Retina (tissue), 1 donor: ENCODE data around the gene SLC35F2.
"Not testable (repeated sequence)": the region's sequence is repeated elsewhere in the genome, so short reads cannot be mapped to it uniquely, and the experiment has no call there.

Experiments used
- DNase-seq: peaks from one replicate; pipeline ENCODE4 v3.0.0-alpha.2; 2016

SLC35F2 gene

DNA sequence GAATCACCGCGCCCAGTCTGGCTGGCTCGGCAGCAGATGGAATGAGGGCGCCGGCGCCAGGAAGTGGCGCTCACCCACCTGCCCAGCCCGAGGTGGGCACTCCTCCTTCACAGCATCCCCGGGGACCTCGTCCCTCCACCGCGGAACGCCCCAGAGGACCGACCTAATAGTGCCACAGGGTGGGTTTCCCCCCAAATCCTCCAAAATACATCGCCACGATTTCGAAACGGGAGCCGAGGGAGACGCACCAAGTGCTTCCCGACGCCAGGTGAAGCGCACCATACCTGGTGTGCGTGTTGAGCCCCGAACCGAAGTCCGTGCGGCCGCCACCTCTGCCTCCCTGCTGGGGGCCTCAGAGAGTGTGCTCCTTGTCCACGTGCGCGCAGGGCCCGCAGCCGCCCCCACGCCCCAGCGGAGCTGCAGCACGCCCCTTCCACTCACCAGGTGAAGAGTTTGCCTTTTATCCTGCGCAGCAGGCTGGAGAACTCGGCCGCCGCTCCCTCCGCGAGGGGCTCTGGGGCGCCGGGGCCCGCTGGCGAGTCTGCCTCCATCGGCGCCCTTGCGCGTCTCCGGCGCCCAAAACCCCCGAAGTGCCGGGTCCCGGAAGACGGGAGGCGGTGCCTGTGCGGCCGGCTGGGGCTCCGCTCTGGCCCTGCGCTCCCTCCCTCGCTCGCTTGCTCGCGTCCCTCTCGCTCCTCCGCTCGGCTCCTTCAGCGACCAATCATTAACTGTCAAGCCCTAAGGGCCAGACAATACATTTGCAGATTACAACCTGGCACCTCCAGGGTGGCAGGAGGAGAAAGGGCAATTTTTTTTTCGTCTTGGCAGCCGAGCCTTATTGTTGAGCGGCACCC, at the start of gene SLC35F2:
Gene SLC35F2, minus strand, starts transcription at position 571 of the 854 bp plus-strand sequence. Its CDS starts 20 bp downstream, at position 551.
- peak; percentile 82 for DNase-seq

- no peak for DNase-seq
Observed at GRCh38 chr11:107908211-107908610, 49.6 kb upstream of the SLC35F2 start.

GRCh38 chr11:107898270-107898669, 39.7 kb upstream of the SLC35F2 start:
- DNase-seq = no peak

GRCh38 chr11:107882095-107882820, 23.7 kb upstream of the SLC35F2 start:
- no peak for DNase-seq

DNA sequence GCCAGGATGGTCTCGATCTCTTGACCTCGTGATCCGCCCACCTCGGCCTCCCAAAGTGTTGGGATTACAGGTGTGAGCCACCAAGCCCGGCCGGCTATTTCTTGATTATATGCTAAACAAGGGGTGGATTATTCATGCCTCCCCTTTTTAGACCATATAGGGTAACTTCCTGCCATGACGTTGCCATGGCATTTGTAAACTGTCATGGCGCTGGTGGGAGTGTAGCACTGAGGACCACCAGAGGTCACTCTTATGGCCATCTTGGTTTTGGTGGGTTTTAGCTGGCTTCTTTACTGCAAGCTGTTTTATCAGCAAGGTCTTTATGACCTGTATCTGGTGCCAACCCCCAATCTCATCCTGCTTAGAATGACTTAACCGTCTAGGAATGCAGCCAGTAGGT, 22.9 kb upstream of the SLC35F2 start:
- DNase-seq = not testable (repeated sequence)

GRCh38 chr11:107876141-107876540, 17.6 kb upstream of the SLC35F2 start:
- DNase-seq = no peak

GRCh38 chr11:107864591-107864990, 6.0 kb upstream of the SLC35F2 start:
- DNase-seq = no peak

GRCh38 chr11:107860688-107861087, 2.1 kb upstream of the SLC35F2 start:
- no peak for DNase-seq

GRCh38 chr11:107860240-107860620, 1.6 kb upstream of the SLC35F2 start:
- DNase-seq = not testable (repeated sequence)

GRCh38 chr11:107859459-107860239, 1.1 kb upstream of the SLC35F2 start:
- peak; percentile 50 for DNase-seq

- DNase-seq = peak; percentile 58
Observed at GRCh38 chr11:107857550-107858216, 904 bp downstream of the SLC35F2 start.

DNA sequence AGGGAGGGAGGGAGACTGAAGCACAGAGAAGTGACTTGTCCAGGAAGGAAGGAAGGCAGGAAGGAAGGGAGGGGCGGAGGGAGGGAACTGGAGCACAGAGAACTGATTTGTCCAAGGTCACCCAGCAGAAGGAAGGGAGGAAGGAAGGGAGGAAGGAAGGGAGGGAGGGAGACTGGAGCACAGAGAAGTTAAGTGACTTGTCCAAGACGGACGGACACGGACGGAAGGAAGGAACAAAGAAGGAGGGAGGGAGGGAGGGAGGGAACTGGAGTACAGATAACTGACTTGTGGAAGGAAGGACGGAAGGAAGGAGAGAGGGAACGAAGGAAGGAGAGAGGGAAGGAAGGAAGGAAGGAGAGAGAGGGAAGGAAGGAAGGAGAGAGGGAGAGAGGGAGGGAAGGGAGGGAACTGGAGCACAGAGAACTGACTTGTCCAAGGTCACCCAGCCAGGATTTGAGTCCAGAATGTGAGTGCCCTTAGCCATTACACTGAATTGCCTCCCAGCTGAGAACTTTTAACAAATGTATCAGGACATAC, 1.5 kb downstream of the SLC35F2 start:
- no peak for DNase-seq

- DNase-seq = no peak
Observed at GRCh38 chr11:107856180-107856980, 2.2 kb downstream of the SLC35F2 start.

- no peak for DNase-seq
Observed at GRCh38 chr11:107853070-107853469, 5.5 kb downstream of the SLC35F2 start.

- no peak for DNase-seq
Observed at GRCh38 chr11:107851704-107852310, 6.8 kb downstream of the SLC35F2 start.

DNA sequence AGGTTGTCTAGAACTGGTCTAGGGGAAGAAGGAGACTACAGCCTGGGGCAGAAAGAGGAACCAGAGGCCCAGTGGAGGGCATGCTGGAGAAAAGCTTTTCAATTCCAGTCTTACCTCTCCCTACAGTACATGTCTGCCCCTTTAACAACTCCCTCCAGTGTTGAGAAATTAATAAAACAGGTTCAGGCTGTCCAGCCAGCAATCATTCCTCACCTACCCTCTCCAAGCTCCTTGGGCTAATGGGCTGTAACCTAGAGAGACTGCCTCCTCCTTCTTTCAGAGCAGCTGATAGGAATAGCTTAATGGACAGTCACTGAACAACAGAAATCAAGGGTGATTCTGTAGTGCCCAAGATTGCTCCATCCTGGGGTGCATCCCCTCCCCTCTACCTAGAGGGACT, 8.8 kb downstream of the SLC35F2 start:
- DNase-seq = no peak

DNA sequence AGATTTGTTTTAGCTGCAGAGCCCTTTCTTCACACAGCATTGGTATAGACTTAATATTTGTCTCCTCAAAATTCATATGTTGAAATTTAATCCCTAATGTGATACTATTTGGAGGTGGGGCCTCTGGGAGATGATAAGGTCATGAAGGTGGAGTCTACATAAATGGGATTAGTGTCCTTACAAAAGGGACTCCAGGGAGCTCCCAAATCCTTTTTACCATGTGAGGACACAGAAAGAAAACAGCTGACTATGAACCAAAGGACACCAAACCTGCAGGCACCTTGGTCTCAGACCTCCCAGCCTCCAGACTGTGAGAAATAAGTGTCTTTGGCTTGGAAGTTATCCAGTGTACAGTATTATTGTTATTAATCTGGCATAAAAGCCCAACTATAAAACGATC, 10.2 kb downstream of the SLC35F2 start:
- DNase-seq = no peak

GRCh38 chr11:107847184-107847583, 11.4 kb downstream of the SLC35F2 start:
- no peak for DNase-seq

- DNase-seq = no peak
Observed at GRCh38 chr11:107844041-107844440, 14.5 kb downstream of the SLC35F2 start.

DNA sequence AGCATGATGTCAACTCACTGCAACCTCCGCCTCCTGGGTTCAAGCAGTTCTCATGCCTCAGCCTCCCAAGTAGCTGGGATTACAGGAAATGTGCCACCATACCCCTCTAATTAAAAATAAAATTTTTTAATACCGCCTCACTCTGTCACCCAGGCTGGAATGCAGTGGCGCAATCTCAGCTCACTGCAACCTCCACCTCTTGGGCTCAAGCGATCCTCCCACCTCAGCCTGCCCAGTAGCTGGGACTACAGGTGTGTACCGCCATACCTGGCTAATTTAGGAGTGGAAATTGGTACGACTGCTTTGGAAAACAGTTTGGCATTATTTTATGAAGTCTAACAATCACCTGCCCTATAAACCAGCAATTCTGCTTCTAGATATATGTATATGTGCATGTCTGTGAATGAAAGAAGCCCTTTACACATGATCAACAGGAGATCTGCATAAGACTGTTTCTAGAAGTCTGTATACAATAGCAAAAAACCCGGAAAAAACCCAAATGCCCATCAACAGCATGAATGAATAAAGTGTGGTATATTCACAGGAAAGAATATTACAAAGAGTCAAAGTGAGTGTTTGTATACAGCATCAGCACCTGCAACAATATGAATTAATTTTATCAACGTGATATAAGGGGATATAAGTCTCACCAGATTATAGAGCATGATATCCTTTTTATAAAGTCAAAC, 16.0 kb downstream of the SLC35F2 start:
- DNase-seq = no peak

DNA sequence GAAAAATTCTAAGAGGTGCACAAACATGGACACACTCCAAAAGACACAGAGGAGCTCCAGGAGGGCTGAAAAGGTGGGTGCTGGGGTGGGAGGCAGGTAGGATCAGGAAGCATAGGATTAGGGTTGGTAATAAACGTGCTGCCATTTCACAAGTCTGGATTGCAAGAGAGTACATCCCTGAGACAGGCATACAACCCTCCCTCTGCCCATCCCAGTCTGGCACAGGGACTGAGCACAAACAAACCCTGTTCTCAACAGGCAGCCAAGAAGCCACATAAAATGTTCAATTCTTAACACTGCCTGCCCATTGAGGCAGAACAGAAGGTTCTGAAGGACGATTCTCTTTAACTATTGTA, 18.5 kb downstream of the SLC35F2 start:
- DNase-seq = no peak
